Measurements from ENCODE around the gene MFSD6L.

The MFSD6L gene

DNA sequence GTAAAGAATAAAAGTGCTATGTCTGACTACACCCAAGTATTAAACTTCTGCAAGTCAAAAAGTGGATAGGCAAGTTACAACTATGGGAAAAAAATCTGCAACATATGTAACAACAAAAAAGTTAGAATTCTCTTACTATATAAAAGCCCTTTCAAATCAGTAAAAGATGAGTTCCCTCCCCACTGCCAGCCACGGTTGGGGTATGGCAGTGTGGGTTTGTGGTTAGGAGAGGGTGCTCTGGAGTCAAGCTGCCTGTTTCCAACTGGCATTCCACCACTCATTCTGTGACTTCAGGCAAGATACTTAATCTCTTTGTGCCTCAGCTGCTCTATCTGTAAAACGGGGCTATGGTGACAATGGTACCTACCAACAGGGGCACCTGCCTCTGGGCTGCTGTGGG lies 26.6 kb upstream of the MFSD6L start:
- TF ChIP-seq, protein P1, sequence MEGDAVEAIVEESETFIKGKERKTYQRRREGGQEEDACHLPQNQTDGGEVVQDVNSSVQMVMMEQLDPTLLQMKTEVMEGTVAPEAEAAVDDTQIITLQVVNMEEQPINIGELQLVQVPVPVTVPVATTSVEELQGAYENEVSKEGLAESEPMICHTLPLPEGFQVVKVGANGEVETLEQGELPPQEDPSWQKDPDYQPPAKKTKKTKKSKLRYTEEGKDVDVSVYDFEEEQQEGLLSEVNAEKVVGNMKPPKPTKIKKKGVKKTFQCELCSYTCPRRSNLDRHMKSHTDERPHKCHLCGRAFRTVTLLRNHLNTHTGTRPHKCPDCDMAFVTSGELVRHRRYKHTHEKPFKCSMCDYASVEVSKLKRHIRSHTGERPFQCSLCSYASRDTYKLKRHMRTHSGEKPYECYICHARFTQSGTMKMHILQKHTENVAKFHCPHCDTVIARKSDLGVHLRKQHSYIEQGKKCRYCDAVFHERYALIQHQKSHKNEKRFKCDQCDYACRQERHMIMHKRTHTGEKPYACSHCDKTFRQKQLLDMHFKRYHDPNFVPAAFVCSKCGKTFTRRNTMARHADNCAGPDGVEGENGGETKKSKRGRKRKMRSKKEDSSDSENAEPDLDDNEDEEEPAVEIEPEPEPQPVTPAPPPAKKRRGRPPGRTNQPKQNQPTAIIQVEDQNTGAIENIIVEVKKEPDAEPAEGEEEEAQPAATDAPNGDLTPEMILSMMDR (IDR thresholded peaks at IDR 0.05; ENCODE audit: low read depth, low read length) = no peak
- no peak overlapping the region for H3K4me3 ChIP-seq (ENCODE audit: low read depth, low read length)

DNA sequence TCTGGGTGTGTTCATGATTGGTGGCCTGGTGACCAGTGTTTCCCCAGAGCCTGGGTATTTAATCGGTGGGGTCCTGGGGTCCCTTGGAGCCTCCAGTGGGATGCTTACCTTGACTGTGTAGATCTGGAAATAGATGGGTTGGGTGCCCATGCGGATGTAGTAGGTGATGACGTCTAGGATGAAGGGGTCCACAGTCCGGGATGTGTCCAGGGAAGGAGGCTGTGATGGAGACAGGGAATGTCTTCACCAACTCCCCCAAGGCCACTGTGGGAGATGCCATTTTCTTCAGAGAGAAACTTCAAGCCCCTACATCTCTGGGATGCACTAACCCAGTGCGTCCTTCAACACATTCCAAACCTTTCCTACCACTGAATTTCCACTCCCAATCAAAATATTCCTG lies 24.1 kb upstream of the MFSD6L start:
- TF ChIP-seq, protein P1 (IDR thresholded peaks at IDR 0.05; ENCODE audit: low read depth, low read length) = no peak
- no peak overlapping the region for H3K4me3 ChIP-seq (ENCODE audit: low read depth, low read length)

DNA sequence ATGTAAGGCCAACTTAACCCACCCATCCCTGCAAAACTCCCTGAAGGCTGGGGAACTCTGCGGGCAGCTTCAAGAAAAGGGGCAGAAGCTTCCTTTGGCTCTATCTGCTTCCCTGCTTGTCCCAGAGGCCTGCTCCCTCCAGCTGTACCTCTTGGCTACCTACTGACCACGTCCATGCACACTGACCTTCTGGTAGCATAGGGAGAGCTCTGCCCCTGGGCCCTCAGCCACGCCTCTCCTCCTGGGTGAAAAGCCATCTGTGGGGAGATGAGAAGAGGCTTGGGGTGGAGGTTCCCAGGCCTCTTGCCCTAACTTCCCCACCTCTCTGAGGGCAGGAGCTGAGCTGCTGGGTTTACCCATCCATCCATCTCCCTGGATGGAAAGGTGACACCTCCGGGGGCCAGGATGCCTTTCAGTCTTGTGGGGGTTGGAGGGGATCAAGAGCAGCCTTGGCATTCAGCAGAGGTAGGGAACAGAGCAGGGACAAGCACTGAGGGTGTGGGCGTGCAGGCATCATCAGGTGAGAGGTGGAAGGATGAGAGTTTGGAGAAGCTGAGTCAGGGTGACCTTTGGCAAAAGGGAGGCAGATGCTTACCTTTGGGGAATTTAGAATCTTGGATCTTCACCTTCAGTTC lies 23.4 kb upstream of the MFSD6L start:
- no peak overlapping the region for H3K4me3 ChIP-seq (ENCODE audit: low read depth, low read length)
- TF ChIP-seq, protein P1 (IDR thresholded peaks at IDR 0.05; ENCODE audit: low read depth, low read length) = no peak

DNA sequence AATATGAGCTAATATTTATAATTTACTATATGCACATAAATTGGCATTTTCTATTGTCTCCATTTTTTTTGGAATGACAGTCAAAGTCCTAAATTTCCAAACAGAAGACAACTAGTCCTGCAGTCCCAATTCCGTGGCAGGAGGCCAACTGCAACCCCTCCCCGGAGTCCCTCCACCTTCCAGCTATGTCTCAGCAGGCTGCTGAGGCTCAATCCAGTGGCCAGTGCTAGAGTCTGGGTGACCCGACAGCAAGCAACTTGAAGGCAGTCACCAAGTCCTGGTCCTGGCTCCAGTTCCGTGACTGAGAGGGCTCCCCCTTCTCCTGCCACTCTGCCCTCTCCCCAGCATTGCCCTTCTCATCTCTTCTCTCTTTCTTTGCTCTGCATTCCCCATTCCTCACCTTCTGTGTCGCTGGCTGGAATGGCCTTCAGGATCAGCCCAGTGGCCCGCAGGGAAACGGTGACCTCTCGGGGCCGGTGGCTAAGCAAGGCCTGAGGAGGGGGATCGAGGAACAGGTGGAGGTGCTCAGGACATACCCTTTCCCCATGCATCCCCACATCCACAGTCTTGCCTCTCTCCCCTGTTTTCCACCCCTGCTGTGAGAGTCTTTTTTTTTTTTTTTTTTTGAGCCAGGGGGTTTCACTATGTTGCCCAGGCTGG lies 22.4 kb upstream of the MFSD6L start:
- H3K4me3 ChIP-seq (ENCODE audit: low read depth, low read length) = no peak overlapping the region
- TF ChIP-seq, protein P1 (IDR thresholded peaks at IDR 0.05; ENCODE audit: low read depth, low read length) = no peak

DNA sequence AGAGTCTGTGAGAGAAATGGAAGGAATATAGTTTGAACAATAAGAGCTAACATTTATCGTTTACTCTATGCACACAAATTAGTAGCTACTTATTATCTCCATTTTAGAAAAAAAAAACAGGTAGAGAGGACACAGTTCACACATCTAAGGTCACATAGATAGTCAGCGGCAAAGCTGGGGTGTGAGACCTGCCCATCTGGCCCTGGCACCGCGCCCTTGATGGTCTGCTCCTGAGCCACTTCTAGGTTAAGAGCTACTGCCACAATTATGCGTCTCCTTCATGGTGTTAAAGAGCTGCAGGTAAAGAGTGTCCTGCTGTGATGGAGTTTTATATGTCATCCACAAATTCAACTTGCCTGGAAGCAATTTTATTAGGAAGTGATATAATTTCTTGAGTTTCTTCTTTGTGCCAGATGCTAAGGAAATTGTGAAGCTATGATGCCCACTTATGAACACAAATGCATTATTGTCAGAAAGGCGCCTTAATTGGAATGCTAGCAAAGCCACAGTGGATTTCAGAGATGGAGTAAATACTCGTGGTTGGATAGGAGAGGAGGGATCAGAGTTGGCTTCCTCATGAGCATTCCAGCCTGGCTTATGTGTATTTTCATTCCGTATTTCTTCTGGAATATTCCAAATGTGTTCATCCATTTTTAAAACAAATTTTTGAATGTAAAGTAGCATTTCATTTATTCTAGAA lies 21.3 kb upstream of the MFSD6L start:
- no peak overlapping the region for H3K4me3 ChIP-seq (ENCODE audit: low read depth, low read length)
- TF ChIP-seq, protein P1 (IDR thresholded peaks at IDR 0.05; ENCODE audit: low read depth, low read length) = no peak

DNA sequence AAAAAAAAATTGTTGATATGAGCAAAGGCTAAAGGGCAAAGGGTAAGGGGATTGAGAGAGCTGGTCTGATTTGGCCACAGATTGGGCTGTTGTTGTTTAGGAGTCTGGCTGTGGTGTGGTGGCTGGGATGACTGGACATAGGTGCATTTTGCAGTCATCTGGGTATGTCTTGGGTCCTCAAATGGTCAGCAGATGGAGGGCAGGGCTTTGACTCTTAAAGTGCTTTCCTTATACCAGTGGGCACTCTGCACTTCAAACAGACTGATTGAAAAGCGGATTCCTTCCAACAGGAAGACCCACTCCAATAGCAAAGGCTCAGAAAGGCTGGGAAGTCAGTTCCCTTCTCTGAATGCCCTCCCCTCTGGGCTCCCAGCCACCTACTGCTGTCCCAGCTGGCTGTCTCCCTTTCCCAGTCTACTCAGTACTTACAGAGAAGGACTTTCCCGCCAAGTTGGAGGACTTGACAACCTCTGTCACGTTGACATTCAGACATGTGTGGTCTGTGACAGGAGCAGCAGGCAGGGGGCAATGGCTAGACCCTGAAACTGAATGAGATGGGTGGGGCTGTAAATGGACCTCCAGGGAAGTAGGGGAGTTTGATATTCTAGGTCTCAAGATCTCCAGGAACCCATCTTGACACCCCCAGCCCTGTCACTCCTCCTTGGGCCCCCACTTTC lies 19.6 kb upstream of the MFSD6L start:
- no peak overlapping the region for H3K4me3 ChIP-seq (ENCODE audit: low read depth, low read length)

More for the DNA sequence above, 19.6 kb upstream of the MFSD6L start:
- TF ChIP-seq, protein P1 (IDR thresholded peaks at IDR 0.05; ENCODE audit: low read depth, low read length) = no peak
